Measurements from ENCODE around the gene PCDHGC5.

The PCDHGC5 gene

DNA sequence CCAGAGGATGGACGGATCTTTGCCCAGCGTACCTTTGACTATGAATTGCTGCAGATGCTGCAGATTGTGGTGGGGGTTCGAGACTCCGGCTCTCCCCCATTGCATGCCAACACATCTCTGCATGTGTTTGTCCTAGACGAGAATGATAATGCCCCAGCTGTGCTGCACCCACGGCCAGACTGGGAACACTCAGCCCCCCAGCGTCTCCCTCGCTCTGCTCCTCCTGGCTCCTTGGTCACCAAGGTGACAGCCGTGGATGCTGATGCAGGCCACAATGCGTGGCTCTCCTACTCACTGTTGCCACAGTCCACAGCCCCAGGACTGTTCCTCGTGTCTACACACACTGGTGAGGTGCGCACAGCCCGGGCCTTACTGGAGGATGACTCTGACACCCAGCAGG lies 1.9 kb downstream of the PCDHGC5 start:
- DNase-seq (ENCODE audit: low read depth) = no peak

DNA sequence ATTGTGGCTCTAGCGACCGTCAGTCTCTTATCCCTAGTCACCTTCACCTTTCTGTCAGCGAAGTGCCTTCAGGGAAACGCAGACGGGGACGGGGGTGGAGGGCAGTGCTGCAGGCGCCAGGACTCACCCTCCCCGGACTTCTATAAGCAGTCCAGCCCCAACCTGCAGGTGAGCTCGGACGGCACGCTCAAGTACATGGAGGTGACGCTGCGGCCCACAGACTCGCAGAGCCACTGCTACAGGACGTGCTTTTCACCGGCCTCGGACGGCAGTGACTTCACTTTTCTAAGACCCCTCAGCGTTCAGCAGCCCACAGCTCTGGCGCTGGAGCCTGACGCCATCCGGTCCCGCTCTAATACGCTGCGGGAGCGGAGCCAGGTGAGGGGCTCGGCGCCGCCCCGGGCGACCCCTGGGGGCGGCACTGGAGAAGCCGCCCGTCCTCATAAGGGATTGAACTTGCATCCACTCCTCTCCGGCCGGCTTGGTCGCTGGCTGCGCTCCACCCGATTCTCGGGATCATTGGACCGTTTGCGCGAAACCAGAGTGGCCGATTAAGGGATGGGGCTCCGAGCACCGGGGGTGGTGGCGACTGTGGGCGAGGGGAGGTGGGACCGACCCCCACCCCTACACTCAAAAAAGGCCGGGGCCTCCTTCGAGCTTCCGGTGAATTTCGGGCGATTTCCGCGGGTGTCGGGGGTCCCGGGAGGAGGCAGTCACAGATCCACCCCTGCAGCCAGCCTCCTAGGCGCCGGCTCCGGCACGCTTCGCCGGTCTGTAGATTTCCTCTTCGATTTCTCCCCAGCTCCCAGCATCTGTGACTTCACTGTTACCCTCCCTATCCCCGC lies 2.7 kb downstream of the PCDHGC5 start:
- no peak for DNase-seq (ENCODE audit: low read depth)

DNA sequence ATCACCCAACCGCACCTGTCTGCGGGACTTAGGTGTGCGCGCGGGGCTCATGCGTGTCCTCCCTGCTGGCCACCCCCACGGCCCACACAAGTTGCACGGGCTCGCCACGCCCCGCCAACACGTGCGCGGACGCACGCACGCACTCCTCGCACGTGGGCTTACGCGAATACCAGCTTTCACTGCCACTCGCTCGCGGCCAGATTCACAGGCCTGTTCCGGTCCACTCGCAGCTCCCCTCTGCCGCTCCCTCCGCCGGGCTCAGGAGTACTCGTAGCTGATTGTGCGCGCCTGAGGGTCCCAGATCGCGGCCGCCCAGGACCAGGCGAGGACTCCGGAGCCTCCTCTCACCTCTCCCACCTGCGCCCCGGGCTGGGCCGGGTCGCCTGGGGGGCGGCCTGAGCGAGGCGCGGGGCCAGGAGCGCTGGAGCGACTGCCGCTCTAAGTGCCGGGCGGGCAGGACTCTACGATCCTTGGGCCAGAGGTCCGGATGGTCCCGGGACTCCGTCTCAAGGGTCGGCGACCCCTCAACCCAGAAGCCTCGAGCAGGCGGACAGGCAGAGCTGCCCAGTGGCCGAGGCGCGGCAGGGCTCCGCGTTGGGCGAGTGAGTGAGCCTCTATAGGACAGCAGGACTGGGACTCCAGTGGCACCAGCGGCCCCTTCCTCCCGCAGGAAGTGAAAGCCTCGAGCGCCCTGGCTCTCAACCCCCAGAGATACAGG lies 3.4 kb downstream of the PCDHGC5 start:
- no peak for DNase-seq (ENCODE audit: low read depth)

DNA sequence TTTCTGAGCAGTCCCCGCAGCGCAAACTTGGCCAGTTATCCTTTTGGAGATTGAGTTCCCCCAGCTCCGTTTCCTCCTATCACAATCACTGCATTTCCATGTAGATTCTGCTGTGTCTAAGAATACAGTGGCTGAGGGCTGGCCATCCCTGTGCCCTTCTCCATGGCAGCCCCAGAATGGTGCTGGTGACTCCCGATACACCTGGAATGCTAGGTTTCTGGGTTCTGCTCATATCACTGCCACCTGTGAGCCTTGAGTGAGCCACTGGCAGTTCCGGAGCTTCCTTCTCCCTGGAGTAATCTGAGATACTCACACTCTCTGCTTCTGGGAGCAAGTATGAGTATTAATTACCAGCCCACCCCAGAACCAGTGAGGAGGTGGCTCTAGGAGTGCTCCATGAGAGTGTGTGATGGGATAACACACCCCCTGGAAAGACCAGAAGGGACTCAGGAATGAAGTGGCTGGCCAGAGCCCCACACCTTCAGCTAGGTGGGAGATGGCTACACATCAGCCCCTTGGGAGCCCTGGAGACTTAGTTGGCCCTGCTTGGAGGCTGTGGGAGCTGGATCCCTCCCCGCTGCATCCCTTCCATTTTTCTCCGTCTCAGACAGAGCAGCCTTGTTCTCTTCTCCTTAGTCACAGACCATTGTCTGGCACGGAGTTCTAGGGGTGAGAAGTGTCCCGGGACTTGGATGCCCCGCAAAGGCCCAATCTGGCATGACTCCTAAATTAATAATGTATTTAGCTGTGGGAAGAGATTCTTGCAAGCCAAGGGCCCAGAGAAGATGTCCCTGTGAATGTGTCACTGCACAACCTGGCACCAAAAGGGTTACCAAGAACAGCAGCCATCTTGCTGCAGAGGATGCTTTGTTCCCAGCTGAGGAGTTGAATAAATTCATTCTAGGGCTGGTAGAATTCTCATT lies 4.9 kb downstream of the PCDHGC5 start:
- DNase-seq (ENCODE audit: low read depth) = no peak

DNA sequence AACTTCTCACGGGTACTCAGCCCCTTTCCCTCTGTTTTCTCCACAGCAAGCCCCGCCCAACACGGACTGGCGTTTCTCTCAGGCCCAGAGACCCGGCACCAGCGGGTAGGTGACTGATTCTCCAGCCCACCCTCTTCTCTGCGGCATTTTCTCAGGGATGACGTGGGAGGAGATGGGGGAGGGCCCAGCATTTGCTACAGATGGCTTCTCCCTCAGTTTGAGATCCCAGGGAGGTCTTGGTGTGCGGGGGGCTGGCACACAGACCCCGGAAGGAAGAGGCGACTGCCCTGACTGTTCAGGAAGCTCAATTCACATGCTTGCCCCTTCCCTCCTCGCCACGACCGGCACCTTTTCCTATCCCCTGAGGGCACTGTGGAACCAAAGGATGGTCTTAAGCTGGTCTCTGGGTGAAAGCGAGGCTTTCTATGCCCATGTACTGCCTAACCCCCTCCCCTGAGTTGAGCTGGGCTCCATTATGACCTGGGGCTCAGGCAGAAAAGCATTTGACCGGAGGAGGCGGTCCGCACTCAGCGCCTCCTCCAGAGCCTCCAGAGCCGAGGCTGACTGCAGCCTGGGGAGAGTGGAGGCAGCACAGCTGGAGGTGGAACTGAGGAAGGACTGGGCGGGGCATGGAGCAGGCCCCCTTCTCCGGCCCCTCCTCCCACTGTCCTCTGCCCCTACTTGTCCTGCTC lies 6.0 kb downstream of the PCDHGC5 start:
- DNase-seq (ENCODE audit: low read depth) = no peak

DNA sequence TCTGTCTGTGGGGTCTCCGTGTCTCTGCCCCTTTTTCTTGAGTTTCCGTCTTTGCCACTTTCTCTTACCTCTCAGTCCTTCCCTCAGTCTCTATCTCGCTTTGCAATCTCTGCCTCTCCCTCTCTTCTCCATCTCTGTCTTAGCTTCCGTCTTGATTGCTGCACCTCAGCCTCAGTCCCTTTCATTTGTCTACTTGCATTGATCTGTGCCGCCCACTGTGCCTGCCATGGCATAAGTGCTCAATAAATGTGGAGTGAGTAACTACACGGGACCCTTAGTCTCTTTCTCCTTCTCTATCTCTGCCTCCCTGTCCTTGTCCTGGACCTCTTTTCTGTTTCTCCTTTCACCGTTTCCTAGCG lies 6.6 kb downstream of the PCDHGC5 start:
- DNase-seq (ENCODE audit: low read depth) = no peak

DNA sequence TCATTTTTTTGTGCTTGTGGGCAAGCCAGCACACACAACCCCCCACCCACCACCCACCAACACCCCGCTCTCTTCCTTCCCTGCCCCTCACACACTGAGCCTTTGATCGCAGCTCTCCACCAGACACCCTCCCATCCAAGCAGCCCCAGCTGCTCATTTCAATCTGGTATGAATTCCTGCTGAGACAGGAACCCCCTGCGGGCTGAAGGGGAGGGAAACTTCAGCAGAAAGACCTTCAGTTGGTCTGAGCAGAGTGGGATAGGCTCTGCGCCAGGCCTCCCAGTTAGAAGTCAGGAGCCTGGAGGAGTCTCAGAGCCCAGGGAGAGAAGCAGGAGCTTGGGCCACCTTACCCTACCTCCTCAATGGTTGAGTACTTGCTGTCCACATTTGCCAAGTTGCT lies 7.2 kb downstream of the PCDHGC5 start:
- DNase-seq (ENCODE audit: low read depth) = no peak

DNA sequence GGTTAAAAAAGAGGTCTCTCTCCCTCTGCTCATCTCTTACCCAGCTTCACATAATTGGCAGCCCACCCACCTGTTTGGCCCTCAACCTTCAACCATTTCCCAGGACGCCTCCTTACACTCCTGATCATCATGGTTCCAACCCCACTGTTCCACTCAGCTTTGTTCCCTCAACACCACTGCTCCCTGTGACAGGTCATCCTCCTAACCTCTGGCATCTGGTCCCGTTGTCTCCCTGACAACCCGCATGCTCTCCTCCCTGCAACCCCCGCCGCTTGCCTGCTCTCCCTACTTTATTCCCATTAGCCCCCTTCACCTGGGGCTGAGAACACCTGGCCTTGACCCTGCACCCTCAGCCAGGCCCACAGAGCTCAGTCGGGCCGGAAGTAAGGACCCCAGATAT lies 12.9 kb downstream of the PCDHGC5 start:
- DNase-seq (ENCODE audit: low read depth) = no peak

DNA sequence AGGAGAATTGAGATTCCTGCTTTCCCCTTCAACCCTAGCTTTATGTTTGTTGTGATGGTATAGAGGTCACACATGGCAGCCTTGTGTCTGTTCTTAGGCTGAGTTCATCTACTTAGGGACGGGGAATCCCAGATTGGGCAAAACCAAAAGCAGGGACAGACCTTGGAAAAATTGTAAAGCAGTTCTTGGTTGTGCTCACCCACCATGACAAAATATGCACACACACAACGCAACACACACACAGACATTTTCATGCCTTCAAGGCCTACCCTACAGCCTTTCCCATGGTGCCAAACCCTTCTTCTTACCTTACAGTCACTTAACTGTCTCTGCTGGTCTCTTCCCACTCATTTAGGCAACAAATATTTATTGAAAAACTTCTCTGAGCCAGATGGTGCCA lies 14.8 kb downstream of the PCDHGC5 start:
- no peak for DNase-seq (ENCODE audit: low read depth)

DNA sequence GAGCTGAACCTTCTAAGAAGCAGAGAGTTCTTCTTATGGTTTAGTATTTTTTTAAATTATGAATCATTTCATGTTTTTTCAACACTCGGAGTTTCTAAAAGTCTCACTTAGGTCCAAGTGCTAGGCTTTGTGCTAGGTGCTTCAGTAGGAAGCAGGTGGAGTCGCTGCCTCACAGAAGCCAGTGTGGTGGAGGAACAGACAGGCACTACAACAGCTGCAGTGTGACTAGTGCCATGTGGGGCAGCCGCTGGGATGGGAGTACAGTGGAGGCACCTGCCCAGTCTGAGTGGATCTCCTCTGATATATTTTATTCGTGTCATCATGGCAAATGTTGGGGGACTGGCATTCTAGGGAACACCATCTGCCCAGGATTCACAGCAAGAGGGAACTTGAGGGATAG lies 15.3 kb downstream of the PCDHGC5 start:
- DNase-seq (ENCODE audit: low read depth) = no peak

DNA sequence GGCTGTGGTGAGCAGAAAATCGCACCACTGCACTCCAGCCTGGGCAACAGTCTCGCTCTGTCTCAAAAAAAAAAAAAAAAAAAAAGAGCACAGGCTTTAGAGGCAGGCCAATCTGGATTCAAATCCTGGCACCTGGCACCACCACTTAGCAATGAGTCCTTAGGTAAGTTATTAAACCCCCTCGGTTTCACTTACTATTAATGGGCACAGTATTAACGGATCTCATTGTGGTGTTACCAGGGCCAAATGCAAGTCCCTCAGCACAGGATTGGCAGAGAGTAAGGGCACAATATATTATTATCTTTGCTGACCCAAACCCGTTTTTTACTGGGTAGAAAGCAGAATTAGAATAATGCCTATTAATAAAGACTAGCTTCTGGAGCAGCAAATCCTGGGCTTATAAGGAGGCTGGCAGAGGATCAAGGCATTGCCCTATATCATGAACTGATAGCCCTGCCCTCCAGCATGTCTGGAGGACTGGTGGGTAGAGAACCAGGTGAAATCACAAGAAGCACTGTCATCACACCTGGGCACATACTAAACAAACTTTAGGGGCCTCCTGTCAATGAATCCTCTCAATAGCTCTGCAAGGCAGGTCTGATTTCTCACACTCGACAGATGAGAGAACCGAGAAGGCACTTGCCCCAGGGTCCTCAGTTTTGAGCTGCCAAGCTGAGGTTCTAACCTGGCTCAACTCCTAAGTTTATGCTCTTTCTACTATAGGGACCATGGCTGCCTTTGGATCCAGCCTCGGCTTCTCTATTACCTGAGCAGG lies 17.7 kb downstream of the PCDHGC5 start:
- no peak for DNase-seq (ENCODE audit: low read depth)

DNA sequence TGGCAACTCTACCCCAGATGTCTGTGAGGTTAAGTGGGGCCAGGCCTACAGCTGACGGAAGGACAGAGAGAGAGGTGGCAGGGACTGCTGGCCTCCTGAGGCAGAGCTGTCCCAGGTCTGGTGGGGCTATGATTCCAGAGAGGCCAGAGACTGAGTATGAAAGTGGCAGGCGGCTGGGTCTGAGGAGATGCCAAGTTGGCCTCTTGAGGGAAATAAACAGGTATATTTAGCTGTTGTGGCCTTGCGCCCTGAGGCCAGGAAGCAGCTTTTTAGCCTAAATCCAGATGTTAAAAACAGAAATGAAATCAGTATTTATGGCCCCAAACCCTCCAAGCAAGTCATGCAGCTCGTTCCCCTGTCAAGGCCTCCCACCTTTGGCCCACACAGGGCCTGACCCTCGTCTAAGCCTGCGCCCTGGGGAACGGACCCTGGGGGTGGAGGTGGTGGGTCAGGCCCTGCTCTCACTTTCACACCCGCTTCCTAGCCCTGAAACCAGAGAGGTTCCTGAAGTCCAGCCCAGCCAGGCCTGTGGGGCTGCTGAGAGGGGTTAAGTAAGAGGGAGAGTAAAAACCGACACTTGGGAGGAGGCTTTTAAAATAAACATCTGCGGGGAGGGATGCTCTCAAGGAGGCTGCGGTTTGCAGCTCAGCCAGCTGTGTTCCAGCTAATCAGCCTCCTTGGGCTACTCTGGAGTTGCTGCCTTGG lies 18.7 kb downstream of the PCDHGC5 start:
- peak; percentile 82 for DNase-seq (ENCODE audit: low read depth)

DNA sequence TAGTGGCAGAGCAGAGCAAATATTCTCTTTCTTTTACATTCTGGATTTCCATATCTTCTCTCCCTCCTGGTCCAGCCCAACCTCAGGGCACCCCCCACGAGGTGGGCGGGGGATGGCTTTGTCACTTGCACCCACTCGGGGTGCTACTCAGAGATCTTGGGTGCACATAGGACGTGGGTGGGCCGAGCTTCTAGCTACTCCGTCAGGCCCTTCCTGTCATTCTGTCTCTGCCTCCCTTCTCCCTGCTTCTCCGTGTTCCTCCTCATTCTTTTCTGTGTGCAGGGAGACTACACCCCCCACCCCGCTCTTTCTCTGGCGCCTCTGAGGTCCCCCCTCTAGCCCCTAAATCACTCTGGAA lies 19.5 kb downstream of the PCDHGC5 start:
- DNase-seq (ENCODE audit: low read depth) = no peak

DNA sequence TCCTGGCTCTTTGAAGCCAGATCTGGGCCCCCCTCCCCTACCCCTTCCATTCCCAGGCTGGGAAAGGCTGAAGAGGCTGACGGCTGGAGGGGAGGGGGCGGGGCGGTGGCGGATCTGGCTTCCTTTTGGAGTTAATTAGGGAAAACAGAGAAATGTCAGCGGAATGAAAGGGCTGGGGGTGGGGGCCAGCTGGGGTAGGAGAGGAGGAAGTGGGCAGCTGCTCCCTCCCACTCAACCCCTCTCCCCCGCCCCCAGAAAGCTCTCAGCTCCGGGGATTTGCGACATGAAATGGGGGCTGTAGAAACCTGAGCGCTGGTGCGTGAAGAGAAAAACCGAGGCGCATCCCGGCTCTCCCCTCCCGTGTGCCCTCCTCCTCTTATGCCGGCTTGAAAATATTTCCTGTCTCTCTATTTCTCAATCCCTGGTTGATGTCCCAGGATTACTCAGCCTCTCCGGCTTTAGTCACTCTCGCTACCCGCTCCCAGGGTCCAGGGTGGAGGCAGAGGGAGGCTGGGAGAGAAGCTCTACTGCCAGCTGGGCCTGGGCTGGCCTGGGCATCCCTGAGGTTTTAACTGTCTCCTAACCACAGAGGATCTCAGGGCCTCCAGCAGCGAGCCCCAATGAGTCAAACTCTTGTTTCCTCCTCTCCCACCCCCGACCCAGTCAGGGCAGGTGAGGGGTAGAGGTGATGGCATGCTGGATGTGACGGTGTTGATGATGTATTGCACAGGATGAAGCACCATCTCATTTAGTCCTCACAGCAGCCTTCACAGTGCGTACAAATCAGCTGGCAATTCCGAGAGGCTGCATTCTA lies 20.1 kb downstream of the PCDHGC5 start:
- peak; percentile 88 for DNase-seq (ENCODE audit: low read depth)

DNA sequence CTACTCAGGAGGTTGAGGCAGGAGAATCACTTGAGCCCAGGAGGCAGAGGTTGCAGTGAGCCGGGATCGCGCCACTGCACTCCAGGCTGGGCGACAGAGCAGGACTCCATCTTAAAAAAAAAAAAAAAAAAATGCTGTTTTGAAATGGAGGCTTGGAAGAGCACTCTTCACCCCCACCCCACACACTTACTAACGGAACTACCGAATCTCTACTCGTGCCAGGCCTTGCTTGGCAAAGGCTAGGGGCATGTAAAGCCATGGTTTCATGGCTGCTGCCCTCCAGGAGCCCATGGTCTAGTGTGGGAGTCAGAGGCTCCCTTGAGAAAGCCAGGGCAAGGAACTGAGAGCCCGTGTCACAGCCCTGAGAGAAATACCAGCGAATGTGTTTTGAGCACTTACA lies 21.3 kb downstream of the PCDHGC5 start:
- DNase-seq (ENCODE audit: low read depth) = no peak

DNA sequence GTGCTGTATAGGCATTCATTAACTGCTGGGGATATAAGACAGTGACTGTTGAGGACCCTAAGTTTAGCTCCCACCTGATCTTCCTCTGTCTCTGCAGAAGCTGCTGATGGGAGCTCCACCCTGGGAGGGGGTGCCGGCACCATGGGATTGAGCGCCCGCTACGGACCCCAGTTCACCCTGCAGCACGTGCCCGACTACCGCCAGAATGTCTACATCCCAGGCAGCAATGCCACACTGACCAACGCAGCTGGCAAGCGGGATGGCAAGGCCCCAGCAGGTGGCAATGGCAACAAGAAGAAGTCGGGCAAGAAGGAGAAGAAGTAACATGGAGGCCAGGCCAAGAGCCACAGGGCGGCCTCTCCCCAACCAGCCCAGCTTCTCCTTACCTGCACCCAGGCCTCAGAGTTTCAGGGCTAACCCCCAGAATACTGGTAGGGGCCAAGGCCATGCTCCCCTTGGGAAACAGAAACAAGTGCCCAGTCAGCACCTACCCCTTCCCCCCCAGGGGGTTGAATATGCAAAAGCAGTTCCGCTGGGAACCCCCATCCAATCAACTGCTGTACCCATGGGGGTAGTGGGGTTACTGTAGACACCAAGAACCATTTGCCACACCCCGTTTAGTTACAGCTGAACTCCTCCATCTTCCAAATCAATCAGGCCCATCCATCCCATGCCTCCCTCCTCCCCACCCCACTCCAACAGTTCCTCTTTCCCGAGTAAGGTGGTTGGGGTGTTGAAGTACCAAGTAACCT lies 22.1 kb downstream of the PCDHGC5 start:
- DNase-seq (ENCODE audit: low read depth) = no peak

DNA sequence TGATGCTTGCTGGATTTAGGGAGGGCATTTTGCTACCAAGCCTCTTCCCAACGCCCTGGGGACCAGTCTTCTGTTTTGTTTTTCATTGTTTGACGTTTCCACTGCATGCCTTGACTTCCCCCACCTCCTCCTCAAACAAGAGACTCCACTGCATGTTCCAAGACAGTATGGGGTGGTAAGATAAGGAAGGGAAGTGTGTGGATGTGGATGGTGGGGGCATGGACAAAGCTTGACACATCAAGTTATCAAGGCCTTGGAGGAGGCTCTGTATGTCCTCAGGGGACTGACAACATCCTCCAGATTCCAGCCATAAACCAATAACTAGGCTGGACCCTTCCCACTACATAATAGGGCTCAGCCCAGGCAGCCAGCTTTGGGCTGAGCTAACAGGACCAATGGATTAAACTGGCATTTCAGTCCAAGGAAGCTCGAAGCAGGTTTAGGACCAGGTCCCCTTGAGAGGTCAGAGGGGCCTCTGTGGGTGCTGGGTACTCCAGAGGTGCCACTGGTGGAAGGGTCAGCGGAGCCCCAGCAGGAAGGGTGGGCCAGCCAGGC lies 23.0 kb downstream of the PCDHGC5 start:
- DNase-seq (ENCODE audit: low read depth) = no peak

DNA sequence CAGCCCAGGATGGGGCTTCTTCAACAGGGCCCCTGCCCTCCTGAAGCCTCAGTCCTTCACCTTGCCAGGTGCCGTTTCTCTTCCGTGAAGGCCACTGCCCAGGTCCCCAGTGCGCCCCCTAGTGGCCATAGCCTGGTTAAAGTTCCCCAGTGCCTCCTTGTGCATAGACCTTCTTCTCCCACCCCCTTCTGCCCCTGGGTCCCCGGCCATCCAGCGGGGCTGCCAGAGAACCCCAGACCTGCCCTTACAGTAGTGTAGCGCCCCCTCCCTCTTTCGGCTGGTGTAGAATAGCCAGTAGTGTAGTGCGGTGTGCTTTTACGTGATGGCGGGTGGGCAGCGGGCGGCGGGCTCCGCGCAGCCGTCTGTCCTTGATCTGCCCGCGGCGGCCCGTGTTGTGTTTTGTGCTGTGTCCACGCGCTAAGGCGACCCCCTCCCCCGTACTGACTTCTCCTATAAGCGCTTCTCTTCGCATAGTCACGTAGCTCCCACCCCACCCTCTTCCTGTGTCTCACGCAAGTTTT lies 23.6 kb downstream of the PCDHGC5 start:
- peak; percentile 53 for DNase-seq (ENCODE audit: low read depth)
